ENCODE measurements around the gene SETD1A. TPM values are rescaled to one million over a fixed set of nuclear protein-coding genes. Genes with fewer than 3 reads are reported as not detected.
A peak's percentile ranks its signal among the peaks of the same experiment; 100 is the strongest.

SETD1A gene
- total RNA-seq, 1 donor from 2014 or later: 2.6 TPM

DNA sequence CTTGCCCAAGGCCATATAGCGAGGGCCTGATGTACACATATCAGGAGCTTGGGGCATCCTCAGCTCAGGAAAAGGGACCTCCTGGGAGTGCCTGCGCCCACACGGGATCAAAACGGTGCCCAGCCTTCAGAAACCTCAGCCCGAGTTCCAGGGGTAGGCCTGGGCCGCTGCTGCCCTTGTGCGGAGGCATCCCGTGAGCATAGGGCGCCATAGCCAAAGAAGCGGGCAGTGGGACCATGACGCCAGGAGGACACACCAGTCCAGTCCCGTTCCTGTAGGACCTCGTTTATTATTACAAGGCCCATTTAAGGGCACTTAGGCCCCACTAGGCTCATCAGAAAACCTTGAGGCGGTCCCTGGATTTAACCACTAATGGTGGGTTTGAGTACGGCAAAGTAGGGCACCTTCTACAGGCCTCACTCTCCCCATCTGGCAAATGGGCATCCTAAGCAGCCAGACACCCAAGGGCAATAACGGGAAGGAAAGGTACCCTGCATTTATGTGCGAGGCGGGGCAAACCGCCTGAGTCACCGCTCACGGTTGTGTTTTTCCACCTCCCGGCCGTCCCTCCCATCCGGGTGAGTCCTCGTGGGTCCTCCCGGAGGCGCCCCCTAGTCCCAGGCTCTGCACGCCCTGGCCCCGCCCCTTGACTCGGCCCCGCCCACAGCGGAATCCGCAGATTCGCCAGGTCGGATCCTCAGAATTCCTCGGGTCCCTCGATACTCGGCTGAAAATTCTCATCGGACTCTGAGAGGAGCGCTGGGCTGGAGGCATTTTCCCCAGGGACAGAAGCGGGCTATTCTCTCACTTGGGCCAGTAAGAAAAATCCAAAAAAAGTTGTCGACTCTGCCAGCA, 726 bp upstream of the SETD1A start:
- DNase-seq: peak; percentile 93

DNA sequence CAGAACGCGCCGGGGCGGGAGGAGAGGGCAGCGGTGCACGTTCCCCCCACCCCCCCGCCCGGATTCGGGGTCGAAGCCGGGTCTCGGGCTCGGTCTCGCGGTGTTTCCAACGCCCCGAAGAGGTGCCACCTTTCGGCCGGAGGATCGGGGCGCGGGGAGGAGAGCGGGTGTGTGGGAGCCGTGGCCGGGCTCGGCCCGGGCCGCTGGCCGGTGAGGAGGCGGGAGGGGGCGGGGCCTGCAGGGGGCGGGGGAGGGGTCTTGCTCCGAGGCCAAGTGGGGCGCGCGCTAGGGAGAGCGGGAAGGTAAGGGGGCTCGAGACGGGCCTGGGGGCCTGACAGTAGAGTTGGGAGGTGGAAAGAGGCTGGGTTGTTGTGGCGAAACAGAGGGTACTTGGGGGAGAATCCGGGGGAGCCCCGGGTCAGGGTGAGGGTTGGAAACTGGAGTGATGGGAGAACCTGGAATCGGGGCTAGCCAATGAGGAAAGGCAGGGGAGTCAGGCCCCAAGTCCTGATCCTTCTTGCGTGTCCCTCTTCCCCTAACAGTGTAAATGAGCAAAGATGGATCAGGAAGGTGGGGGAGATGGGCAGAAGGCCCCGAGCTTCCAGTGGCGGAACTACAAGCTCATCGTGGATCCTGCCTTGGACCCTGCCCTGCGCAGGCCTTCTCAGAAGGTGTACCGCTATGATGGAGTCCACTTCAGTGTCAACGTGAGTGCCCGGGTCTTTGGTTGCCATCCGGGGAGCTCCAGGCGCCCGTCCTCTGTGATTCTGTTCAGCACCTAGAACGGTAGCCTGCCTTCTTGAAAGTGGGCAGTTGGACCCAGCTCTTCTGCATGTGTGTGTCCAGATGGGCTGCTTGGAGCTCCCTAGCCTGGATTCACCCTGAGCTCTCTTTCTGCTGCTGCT, 873 bp downstream of the SETD1A start:
- peak; percentile 66 for DNase-seq

DNA sequence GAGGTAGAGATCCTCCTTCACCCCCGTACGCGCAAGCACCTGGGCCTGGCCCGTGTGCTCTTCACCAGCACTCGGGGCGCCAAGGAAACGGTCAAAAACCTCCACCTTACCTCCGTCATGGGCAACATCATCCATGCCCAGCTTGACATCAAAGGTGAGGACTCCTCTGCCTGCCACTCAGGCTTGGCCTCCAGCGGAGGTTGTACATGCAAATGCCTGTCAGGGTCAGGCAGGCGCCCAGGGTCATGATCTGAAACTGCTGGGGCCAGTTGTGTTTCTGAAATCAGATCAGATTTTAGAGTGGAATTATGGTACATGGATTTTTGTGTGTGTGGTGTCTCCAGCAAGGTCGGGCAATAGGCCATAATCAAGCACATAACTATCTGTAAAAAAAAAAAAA, 3.8 kb downstream of the SETD1A start:
- no peak for DNase-seq

DNA sequence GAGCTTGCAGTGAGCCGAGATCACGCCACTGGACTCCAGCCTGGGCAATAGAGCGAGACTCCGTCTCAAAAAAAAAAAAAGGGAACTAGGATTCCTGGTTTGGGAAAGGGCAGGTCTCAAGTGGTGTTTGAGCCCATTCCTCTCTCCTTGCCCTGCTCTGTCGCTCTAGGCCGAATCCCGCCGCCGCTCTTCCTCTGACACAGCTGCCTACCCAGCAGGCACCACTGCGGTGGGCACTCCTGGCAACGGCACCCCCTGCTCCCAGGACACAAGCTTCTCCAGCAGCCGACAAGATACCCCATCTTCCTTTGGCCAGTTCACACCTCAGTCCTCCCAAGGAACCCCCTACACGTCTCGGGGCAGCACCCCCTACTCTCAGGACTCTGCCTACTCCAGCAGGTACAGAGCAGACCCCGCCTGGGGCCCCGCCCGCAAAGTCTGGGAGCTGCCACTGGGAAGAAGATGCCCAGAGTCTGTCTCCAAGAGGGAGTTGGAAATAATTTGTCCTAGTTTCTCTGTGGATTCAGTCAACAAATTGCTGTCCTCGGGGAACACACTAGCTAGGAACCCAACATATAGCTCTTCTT, 6.5 kb downstream of the SETD1A start:
- DNase-seq: no peak

DNA sequence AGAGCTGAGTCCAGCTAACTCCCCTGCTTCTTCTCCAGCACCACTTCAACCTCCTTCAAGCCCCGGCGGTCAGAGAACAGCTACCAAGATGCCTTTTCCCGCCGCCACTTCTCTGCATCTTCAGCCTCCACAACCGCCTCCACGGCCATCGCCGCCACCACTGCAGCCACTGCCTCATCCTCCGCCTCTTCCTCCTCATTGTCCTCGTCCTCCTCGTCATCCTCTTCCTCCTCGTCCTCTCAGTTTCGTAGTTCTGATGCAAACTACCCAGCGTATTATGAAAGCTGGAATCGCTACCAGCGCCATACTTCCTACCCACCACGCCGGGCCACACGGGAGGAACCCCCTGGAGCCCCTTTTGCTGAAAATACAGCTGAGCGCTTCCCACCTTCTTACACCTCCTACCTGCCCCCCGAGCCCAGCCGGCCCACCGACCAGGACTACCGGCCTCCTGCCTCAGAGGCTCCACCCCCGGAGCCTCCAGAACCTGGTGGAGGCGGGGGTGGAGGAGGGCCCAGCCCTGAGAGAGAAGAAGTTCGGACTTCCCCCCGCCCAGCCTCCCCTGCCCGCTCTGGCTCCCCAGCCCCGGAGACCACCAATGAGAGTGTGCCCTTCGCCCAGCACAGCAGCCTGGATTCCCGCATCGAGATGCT, 7.1 kb downstream of the SETD1A start:
- DNase-seq: no peak

DNA sequence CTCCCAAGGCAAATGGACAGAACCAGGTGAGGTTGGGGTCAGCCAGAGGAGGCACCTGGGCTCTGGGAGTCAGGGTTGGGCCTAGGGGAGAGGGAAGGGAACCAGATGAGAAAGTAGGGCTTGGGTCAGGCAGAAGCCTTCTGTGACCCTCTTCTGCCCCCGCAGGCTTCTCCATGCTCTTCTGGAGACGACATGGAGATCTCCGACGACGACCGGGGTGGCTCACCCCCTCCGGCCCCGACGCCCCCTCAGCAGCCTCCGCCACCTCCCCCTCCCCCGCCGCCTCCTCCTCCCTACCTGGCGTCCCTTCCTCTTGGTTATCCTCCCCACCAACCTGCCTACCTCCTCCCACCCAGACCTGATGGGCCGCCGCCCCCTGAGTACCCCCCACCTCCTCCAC, 7.9 kb downstream of the SETD1A start:
- no peak for DNase-seq

DNA sequence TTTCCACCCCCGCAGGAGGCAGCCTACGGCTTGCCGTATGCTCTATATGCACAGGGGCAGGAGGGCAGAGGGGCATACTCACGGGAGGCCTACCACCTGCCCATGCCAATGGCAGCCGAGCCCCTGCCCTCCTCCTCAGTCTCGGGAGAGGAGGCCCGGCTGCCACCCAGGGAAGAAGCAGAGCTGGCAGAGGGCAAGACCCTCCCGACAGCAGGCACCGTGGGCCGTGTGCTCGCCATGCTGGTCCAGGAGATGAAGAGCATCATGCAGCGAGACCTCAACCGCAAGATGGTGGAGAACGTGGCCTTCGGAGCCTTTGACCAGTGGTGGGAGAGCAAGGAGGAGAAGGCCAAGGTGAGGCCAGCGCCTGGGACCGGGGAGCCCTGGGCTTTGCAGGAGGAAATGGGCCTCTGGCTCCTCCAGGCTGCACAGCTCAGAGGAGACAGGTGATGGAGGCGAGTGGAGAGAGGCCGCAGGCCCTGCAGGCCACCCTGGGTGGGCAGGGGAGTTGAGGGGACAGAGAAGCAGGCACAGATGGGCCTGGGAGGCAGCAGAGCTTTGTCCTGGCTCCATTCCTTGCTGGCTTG, 8.6 kb downstream of the SETD1A start:
- DNase-seq: no peak

DNA sequence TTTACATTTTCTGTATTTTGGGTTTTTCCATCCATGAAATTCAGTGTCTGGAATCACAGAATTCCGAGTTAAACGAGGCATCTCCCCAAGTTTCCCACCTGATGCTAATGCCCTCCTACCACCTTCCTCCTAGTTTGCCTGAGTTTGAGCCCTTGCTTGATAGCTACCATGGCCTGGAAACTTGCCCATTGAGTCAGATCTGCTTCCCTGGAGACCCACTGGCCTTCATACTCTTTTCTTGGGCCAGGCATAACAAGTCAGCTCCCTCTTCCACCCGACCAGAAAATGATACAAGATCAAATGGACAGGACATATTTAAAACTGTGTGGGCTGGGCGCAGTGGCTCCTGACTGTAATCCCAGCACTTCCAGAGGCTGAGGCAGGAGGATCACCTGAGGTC, 10.2 kb downstream of the SETD1A start:
- DNase-seq: no peak

DNA sequence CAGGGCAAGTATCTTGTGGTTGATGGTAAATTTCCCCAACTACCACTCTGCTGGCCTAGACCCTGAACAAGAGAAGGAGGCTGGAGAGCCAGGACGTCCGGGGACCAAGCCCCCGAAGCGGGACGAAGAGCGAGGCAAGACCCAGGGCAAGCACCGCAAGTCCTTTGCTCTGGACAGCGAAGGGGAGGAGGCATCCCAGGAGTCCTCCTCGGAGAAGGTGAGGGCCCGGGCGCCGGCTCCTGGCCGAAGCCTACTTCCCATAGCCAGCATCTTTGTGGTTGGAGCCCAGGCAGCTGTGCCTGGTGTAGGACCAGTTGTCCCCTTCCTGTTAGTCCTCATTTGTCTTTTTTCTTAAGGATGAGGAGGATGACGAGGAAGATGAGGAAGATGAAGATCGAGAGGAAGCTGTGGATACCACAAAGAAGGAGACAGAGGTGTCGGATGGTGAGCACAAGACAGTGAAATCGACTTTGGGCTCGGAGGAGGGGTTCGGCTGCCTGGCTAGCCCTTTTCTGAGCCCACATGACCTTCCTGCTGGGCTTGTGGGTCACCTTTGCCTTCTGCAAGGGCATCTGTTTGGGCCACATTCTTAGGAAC, 11.8 kb downstream of the SETD1A start:
- DNase-seq: no peak

DNA sequence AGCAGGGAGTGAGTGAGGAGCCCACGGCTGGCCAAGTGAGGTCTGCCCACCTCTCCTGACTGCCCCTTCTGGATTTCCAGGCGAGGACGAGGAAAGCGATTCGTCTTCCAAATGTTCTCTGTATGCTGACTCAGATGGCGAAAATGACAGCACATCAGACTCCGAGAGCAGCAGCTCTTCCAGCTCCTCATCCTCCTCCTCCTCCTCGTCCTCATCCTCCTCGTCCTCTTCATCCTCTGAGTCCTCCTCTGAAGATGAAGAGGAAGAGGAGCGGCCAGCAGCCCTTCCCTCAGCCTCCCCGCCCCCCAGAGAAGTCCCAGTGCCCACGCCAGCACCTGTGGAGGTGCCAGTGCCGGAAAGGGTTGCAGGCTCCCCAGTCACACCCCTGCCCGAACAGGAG, 13.7 kb downstream of the SETD1A start:
- no peak for DNase-seq

DNA sequence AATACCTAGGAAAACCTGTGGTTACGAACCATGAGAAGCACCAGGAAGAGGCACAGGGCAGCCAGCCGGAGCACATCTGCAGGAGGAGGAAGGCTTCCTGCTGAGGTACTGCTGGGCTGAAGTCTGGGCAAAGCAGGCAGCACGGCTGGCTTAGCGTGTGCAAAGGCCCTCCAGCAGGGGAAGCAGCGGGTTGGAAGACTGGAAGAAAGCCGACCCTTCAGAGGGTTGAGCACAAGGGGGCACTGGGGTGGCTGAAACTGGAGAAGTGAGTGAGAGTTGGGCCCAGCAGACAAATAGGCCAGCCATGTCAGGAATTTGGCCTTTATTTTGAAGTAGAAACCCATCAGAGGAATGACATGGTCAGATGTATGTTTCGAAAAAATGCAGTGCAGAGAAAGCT, 15.3 kb downstream of the SETD1A start:
- no peak for DNase-seq

DNA sequence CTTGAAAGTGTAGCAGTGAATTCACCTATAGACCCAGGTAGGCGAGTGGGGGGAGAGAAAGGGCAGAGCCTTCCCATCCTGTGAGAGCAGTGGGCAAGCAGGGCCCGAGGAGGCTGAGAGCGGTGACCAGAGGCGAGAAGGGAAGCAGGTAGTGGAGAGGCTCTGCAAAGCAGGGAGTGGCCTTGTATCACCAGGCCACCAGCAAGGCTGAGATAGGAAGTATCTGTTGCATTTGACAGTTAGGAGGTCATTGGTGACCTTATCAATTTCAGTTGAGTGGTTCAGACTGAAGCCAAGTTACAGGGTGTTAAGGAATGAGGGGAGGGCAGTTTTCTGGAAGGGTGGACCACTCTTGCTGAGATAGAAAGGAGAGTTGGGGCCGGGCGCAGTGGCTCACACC, 16.8 kb downstream of the SETD1A start:
- DNase-seq: no peak

DNA sequence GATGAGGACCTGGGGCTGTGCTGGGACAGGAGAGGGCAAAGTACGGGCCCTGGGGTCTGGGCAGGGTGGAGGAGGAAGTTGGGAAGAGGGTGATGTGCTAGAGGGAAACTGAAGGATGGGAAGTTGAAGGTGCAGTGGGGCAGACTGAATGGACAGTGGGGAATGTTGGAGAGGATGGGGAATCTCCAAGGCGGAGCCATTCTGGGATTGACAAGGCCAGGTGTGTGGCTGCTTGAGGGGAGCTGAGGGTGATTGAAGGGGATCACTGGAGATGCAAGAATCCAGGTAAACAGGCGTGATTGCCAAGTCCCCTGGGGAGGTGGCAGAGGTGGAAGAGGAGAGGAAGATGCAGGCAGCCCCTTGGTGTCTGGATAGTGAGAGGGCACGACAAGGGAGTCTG, 18.9 kb downstream of the SETD1A start:
- no peak for DNase-seq

DNA sequence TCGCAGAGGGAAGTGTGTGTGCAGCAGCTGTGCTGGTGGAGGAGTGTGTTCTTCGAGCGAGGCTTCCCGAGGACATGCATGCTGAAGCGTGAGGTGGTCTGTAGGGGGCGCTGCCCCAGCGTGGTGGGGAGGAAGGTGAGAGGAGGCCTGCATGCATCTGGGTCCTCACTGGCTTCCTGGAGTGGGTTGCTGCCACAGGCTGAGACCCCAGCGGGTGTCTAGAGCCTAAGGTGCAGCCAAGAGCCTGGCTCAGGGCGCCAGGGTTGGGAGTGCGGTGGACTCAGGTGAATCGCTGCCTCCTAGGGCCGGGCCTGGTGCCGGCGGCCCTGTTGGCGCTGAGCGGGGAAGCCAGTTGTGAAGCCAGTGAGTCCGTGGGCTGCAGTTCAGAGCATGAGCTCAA, 19.9 kb downstream of the SETD1A start:
- peak; percentile 54 for DNase-seq

DNA sequence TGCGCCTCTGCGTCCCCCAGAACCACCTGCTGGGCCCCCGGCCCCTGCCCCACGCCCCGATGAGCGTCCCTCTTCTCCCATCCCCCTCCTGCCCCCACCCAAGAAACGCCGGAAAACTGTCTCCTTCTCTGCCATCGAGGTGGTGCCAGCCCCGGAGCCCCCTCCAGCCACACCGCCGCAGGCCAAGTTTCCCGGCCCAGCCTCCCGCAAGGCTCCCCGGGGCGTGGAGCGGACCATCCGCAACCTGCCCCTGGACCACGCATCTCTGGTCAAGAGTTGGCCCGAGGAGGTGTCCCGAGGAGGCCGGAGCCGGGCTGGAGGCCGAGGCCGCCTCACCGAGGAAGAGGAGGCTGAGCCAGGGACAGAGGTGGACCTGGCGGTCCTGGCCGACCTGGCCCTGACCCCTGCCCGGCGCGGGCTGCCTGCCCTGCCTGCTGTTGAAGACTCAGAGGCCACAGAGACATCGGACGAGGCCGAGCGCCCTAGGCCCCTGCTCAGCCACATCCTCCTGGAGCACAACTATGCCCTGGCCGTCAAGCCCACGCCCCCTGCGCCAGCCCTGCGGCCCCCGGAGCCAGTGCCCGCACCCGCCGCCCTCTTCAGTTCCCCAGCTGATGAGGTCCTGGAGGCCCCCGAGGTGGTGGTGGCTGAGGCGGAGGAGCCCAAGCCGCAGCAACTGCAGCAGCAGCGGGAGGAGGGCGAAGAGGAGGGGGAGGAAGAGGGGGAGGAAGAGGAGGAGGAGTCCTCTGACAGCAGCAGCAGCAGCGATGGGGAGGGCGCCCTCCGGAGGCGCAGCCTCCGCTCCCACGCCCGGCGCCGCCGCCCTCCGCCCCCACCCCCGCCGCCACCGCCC, 21.8 kb downstream of the SETD1A start:
- no peak for DNase-seq

DNA sequence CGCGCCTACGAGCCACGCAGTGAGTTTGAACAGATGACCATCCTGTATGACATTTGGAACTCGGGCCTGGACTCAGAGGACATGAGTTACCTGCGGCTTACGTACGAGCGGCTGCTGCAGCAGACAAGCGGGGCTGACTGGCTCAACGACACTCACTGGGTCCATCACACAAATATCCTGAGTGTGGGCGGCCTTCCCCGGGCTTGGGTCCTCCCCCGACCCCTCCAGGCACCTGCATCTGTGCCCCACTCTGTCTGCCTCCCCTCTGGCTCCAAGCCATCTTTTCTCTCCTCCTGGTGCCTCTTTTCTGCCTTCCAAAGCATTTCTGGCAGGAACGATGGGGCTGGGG, 22.4 kb downstream of the SETD1A start:
- DNase-seq: no peak

DNA sequence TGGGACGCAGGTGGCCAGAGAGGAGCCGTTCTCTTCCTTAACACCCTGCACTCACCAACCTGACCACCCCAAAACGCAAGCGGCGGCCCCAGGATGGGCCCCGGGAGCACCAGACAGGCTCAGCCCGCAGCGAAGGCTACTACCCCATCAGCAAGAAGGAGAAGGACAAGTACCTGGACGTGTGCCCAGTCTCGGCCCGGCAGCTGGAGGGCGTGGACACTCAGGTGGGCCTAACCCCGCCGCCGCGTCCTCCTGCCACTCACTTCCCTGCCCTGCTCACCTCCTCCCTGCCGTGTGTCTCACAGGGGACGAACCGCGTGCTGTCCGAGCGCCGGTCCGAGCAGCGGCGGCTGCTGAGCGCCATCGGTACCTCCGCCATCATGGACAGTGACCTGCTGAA, 22.9 kb downstream of the SETD1A start:
- DNase-seq: no peak

DNA sequence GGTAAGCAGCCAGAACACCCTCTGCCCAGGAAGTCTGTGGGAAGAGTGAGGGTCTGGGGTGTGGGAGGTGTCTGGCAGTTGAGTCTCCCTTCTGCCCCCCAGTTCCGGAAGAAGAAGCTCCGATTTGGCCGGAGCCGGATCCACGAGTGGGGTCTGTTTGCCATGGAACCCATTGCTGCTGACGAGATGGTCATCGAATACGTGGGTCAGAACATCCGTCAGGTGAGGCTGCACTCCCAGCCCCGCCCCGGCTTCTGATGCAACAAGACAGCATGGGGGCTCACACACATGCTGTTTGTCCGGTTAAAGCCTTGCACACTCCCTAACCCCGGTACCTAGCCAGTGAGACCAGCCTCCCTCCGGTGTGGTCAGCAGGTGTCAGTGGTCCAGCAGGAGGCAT, 23.4 kb downstream of the SETD1A start:
- no peak for DNase-seq

DNA sequence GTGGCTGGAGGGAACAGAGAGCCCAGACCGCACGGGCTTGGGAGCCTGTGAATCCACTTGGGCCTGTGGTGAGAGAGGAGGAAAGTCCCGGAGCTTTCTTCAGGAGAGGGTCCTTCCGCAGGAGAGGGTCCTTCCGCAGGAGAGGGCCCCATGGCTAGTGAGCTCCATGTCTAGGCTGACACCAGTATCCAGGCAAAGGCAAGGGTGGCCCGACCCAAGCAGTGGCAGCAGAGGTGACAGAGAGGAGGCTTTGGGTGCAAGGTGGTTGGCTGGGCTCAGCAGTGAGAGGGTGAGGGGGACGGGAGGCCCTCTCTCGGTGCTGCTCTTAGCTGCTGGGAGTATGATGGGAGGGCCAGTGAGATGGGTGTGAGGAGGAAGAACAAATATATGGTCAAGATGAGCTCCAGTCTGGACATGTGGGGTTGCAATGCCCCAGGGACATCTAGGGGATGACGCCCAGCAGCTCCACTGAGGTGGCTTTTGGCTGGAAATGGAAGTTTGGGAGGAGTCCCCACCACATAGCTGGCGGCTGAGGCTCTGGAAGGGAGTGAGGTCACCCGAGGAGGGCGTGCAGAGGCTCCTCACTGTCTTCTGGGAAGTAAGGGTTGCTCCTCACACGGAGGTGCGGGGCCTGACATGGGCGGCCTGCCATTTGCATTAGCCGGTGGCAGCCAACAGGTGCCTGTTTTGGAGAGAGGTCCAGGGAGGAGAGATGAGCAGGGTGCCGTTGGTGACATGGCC, 25.2 kb downstream of the SETD1A start:
- DNase-seq: no peak

DNA sequence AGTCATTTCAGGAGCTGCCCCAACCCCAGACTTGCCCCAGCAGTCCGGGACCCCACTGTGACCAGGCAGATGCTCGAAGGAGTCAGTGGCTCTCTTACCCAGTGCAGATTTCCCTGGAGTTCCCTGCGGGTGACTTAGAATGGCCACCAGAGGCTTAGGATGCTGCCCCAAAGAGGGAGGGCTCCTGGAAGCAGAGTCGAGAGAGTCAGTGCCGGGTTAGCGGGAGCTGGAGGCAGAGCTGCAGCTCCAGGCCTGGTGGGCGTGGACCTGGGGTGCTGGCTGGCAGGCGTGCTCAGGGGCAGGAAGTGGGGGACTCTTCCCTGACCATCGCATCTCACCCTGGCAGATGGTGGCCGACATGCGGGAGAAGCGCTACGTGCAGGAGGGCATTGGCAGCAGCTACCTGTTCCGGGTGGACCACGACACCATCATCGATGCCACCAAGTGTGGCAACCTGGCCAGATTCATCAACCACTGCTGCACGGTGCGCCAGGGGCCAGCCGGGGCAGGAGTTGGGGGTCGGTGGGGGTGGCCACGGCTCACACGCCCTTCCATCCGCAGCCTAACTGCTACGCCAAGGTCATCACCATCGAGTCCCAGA, 25.8 kb downstream of the SETD1A start:
- DNase-seq: no peak

Data from dermis blood vessel endothelial cell (primary cell).